ENCODE measurements around the gene ANO6. TPM values are rescaled to one million over a fixed set of nuclear protein-coding genes. Genes with fewer than 3 reads are reported as not detected.
A peak's percentile ranks its signal among the peaks of the same experiment; 100 is the strongest.

The ANO6 gene
- total RNA-seq, 2 donors from 2014 or later = 35.2 to 55.1 TPM

DNA sequence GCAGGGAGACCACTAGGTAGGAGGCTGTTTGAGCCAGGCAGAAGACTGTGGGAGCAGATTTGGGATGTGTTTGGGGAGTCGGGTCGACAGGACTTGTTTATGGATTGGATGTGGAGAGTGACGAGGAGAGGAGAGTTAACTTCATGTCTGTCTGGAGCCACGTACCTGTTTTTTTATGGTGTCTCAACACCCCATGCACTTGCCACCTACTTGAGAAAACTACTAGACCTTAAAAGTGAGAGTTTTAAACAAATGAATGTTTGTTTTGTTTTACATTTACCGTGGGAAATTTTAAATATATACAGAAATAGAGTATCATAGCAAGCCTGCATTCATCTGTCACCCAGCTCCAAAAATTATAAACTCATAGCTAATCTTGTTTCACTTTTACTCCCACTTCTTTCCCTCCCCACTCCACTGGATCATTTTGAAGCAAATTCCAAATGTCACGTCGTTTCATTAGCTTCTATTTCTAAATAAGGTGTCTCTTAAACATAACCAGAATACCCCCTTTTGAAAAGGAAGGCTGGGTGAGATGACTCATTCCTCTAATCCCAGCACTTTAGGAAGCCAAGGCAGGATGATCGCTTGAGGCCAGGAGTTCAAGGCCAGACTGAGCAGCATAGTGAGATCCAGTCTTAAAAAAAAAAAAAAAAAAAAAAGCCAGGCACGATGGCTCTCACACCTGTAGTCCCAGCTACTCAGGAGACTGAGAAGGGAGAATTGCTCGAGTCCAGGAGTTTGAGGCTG, 136.2 kb downstream of the ANO6 start:
- peaks cover 28% of the 10 kb centered on the region for H3K36me3 Mint-ChIP-seq
- ATAC-seq (no peak), DNase-seq (ENCODE audit: low spot score) (no peak)
- H3K27me3 Mint-ChIP-seq = no peaks in the 10 kb centered on the region
- H3K4me3 Mint-ChIP-seq = no peak overlapping the region
- no peaks in the 10 kb centered on the region for H3K9me3 Mint-ChIP-seq
- peaks cover 11% of the 10 kb centered on the region in 2 donors for H3K4me1 Mint-ChIP-seq (ENCODE audit: low read depth in 2 of 2)
- no peak overlapping the region for H3K27ac Mint-ChIP-seq

DNA sequence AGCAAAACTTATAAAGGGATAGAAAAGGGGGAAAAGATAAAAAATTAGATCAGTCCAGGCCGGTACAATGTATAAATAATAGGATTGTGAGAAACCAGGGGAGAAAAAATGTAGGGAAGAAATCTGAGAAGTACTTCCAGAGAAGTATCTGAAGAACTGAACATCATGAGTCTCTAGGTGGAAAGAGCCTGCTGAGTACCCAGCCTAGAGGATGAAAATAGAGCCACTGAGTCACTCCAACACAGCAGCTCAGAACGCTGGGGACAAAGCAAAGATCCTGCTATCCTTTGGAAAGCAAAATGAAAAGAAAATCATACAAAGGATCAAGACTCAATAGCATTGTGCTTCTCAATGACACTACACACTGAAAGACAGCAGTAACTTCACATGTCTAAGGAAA, 138.0 kb downstream of the ANO6 start:
- Mint-ChIP-seq H3K27me3 (no peaks in the 10 kb centered on the region), H3K36me3 (peaks cover 23% of the 10 kb centered on the region), H3K4me1 (ENCODE audit: low read depth in 2 of 2) (peaks cover 11% of the 10 kb centered on the region in 2 donors), H3K9me3 (no peaks in the 10 kb centered on the region), H3K27ac (peak overlapping the region in 1 of 2 donors; percentile 2), H3K4me3 (no peak overlapping the region)
- no peak for ATAC-seq
- DNase-seq (ENCODE audit: low spot score) = no peak

DNA sequence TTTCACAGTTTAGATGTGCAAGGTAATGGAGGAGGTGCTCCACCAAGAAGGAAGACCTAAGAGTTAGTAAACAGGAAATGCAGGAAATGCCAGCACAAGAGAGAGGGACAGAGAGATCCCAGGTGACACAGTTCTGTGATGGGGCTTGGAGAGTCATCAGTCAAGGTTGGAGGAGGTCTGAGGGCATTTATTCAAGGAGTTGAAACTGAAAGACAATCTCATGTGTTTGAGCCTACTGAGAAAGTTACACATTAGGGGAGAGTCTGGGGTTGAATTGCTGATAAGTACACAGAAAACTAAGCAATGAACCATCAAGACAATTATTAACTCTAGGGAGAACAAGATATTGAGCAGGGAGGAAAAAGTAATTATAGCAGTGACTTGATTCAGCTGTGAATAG, 138.5 kb downstream of the ANO6 start:
- ATAC-seq (no peak), DNase-seq (ENCODE audit: low spot score) (no peak)
- Mint-ChIP-seq H3K9me3 (no peaks in the 10 kb centered on the region), H3K4me3 (no peak overlapping the region), H3K36me3 (peaks cover 25% of the 10 kb centered on the region), H3K27me3 (no peaks in the 10 kb centered on the region), H3K27ac (peak overlapping the region in 1 of 2 donors; percentile 2), H3K4me1 (ENCODE audit: low read depth in 2 of 2) (peaks cover 11% of the 10 kb centered on the region in 2 donors)

DNA sequence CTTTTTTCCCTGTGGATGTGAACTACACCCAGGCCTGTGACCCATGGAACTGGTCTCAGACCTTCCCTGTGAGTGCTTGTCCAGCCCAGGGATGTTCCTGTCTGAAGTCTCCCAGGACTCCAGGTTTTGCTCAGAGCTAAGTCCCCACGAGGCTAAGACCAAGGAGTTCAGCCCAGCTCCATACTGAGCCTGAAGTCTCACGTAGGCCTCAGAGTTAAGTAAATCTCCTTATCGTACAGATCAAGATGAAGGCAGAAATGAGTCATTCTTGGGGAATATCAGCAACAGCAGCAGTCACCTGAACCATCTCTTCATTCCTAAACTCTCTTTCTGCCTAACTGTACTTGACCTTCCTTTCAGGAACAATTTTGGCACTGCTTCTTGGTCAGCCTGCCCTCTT, 139.8 kb downstream of the ANO6 start:
- H3K4me3 Mint-ChIP-seq = no peak overlapping the region
- peaks cover 29% of the 10 kb centered on the region for H3K36me3 Mint-ChIP-seq
- peaks cover 11% of the 10 kb centered on the region in 2 donors for H3K4me1 Mint-ChIP-seq (ENCODE audit: low read depth in 2 of 2)
- H3K27me3 Mint-ChIP-seq = no peaks in the 10 kb centered on the region
- no peaks in the 10 kb centered on the region for H3K9me3 Mint-ChIP-seq
- no peak for ATAC-seq
- no peak for DNase-seq (ENCODE audit: low spot score)
- no peak overlapping the region for H3K27ac Mint-ChIP-seq

DNA sequence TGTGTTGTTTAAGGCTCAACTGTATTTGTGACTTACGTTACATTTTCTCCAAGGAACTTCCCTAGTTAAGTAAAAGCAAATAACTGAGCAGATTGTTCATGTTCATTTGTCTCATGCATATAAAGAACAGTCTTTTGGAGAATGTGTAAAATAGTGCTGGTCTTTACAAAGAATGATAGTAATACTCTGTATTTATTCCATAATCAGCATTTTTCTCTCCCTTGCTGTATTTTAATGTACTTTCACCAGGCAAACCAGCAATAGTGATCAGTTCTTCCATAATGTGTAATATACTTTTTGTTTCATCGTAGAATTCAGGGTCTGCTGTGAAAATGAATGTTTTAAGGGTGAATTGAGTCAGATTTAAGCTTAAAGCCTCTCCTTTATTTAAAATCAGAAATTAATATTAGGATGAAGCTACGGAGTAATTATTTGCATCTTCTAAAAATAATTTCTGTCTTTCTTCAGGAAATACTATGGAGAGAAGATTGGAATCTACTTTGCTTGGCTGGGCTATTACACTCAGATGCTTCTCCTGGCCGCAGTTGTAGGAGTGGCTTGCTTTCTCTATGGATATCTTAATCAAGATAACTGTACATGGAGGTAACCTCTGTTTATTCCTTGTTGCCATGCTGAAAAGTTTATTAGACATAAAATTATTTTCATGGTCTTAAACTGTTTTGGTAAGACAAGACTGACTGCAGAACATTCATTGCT, 141.1 kb downstream of the ANO6 start:
- H3K27ac Mint-ChIP-seq = peak overlapping the region in 1 of 2 donors; percentile 10
- peaks cover 11% of the 10 kb centered on the region in 2 donors for H3K4me1 Mint-ChIP-seq (ENCODE audit: low read depth in 2 of 2)
- H3K36me3 Mint-ChIP-seq = peaks cover 25% of the 10 kb centered on the region

DNA sequence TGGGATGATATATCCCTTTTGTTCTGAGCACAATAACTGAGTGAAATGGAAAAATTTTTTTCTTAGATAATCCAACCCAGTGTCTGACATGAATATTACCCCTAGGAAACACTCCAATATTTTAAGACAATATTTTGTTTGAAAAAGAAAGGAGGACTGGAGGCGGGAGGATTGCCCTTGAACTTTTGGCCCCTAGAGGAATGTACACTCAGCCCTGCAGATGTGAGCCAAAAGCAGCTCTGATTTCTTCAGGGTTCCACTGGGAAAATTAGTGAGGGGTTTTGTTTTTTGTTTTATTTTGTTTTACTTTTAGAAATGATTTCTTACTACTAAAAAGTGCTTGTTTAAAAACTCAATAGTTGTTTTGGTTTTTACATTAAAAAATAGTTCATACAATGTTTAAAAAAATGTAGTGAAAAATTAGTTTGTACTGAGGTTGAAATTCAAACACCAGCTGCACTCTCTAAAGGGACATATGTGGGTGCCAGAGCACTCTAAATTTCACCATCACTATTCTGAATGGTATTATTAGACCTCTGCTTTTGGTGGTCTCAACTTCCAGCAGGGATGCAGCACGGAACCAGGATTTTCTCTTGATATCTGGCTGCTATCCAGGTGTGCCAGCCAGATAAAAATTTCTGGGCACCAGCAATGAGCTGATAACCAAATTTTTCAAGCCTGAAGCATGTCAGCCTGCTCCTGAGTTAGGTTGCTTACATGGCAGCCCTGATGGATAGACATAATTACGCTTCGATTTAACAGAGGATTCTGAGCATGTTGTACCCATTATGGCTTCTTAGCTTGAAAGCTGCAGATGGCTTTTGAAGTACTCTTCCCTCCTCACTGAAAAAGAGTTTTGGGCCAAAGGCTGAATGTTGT, 141.9 kb downstream of the ANO6 start:
- peaks cover 32% of the 10 kb centered on the region for H3K36me3 Mint-ChIP-seq
- H3K27ac Mint-ChIP-seq = no peak overlapping the region
- ATAC-seq (no peak), DNase-seq (ENCODE audit: low spot score) (no peak)
- H3K4me1 Mint-ChIP-seq (ENCODE audit: low read depth in 2 of 2) = peaks cover 11% of the 10 kb centered on the region in 2 donors
- H3K27me3 Mint-ChIP-seq = no peaks in the 10 kb centered on the region
- no peaks in the 10 kb centered on the region for H3K9me3 Mint-ChIP-seq
- H3K4me3 Mint-ChIP-seq = no peak overlapping the region

More for the DNA sequence above, 141.1 kb downstream of the ANO6 start:
- Mint-ChIP-seq H3K9me3 (no peaks in the 10 kb centered on the region), H3K4me3 (no peak overlapping the region), H3K27me3 (no peaks in the 10 kb centered on the region)
- ATAC-seq (no peak), DNase-seq (ENCODE audit: low spot score) (no peak)

DNA sequence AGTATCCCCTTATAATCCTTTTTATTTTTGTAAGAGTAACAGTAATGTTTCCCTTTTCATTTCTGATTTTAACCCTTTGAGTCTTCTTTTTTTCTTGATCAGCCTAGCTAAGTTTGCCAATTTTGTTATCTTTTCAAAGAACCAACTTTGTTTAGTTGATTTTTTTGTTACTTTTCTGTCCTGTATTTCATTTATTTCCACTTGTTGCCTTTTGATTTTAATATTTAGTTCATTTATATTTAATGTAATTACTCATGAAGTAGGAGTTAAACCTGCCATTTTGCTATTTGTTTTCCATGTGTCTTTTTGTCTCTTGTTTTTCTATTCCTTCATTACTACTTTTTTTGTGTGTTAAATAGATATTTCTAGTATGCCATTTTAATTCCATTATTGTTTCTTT, 146.4 kb downstream of the ANO6 start:
- no peak overlapping the region for H3K27ac Mint-ChIP-seq
- peaks cover 44% of the 10 kb centered on the region for H3K36me3 Mint-ChIP-seq
- H3K27me3 Mint-ChIP-seq = no peaks in the 10 kb centered on the region
- no peak overlapping the region for H3K4me3 Mint-ChIP-seq
- peaks cover 12% of the 10 kb centered on the region for H3K9me3 Mint-ChIP-seq
- DNase-seq (ENCODE audit: low spot score) (no peak), ATAC-seq (no peak)
- H3K4me1 Mint-ChIP-seq (ENCODE audit: low read depth in 2 of 2) = peaks cover 3 to 4% of the 10 kb centered on the region in 2 donors

DNA sequence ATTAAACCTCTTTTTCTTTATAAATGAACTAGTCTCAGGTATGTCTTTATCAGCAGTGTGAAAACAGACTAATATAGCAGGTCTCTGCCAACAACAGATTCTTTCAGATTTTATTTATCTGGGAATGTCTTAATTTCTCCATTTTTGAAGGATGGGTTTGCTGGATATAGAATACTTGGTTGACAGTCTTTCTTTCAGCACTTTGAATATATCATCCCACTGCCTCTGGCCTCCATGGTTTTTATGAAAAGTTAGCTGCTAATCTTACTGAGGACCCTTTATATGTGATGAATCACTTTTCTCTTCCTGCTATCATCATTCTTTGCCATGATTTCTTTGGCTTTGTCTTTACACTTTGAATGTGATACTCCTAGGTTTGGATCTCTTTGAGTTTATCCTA, 148.0 kb downstream of the ANO6 start:
- Mint-ChIP-seq H3K27me3 (no peaks in the 10 kb centered on the region), H3K4me1 (ENCODE audit: low read depth in 2 of 2) (peaks cover 3 to 4% of the 10 kb centered on the region in 2 donors), H3K36me3 (peaks cover 44% of the 10 kb centered on the region), H3K4me3 (no peak overlapping the region), H3K9me3 (peaks cover 12% of the 10 kb centered on the region), H3K27ac (no peak overlapping the region)
- ATAC-seq = no peak
- no peak for DNase-seq (ENCODE audit: low spot score)

DNA sequence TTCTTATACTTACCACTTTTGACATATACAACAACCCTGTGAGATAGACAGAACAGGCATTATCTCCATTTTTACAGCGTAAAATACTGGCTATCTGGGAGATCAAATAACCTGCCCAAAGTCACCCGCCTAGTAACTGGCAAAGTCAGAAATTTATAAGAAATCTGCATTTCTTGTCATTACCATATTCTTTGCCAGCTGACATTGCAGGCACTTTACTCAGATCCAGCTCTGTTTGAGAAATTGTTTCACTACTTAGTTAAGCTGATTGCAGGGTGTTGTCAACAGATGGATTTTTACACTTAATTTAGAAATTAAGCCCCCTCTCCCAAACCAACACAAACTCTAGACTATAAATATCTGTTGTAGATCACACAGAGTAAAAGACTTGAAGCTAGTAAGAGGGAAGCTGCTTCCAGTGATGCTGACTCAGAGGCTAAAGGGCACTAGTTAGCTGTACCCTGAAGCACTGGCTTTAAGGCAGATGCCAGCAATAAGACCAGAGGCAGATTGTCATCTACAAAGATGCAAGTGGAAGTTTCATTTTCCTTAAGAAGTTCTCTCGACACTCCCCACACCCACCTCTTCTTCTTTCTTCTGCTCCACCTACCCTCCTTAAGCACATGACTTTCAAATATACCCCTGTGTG, 153.1 kb downstream of the ANO6 start:
- H3K9me3 Mint-ChIP-seq = peaks cover 12% of the 10 kb centered on the region

DNA sequence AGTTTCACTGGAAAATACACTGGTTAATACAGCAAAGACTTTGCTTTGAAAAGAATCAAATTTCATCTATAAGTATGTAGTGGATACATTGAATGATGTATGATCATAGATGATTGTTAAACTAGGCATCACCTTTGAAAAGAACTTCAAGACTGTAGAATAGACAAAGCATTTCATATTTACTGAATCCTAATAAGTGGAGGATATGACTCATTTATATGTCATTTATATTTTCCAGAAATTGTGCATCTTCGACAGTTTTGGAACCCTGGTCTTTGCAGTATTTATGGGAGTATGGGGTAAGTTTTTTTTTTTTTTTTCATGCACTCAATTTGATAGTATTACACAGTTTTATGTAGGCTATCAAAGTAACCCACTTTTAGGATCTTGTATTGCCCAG, 161.9 kb downstream of the ANO6 start:
- DNase-seq (ENCODE audit: low spot score) (no peak), ATAC-seq (no peak)
- Mint-ChIP-seq H3K27ac (no peak overlapping the region), H3K27me3 (no peaks in the 10 kb centered on the region), H3K9me3 (no peaks in the 10 kb centered on the region), H3K36me3 (peaks cover 10% of the 10 kb centered on the region), H3K4me3 (no peak overlapping the region), H3K4me1 (ENCODE audit: low read depth in 2 of 2) (no peaks in the 10 kb centered on the region)

More for the DNA sequence above, 153.1 kb downstream of the ANO6 start:
- no peak overlapping the region for H3K27ac Mint-ChIP-seq
- DNase-seq (ENCODE audit: low spot score) (no peak), ATAC-seq (no peak)
- H3K4me3 Mint-ChIP-seq = no peak overlapping the region
- no peaks in the 10 kb centered on the region for H3K27me3 Mint-ChIP-seq
- H3K36me3 Mint-ChIP-seq = peaks cover 36% of the 10 kb centered on the region
- H3K4me1 Mint-ChIP-seq (ENCODE audit: low read depth in 2 of 2) = peaks cover 3 to 4% of the 10 kb centered on the region in 2 donors

DNA sequence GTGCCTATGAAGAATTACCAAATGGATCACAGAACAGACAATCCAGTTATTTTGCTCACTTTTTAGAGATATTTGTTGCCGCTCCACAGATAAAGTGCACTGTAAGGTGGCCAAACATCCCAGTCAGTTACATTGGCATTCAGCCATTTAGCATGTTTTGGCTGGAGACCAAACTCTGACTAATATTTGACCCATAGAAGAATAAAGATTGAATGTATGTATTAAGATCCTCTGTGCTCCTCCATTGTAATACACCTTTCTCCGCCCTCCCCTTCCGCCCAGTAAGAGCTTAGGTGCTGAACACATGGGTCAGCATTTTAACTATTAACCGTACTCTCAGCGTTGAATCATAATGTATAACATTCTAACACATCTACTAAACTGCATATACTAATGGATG, 163.4 kb downstream of the ANO6 start:
- Mint-ChIP-seq H3K36me3 (peaks cover 7% of the 10 kb centered on the region), H3K9me3 (no peaks in the 10 kb centered on the region), H3K4me3 (no peak overlapping the region), H3K27me3 (no peaks in the 10 kb centered on the region), H3K4me1 (ENCODE audit: low read depth in 2 of 2) (no peaks in the 10 kb centered on the region), H3K27ac (no peak overlapping the region)
- DNase-seq (ENCODE audit: low spot score) (no peak), ATAC-seq (no peak)

DNA sequence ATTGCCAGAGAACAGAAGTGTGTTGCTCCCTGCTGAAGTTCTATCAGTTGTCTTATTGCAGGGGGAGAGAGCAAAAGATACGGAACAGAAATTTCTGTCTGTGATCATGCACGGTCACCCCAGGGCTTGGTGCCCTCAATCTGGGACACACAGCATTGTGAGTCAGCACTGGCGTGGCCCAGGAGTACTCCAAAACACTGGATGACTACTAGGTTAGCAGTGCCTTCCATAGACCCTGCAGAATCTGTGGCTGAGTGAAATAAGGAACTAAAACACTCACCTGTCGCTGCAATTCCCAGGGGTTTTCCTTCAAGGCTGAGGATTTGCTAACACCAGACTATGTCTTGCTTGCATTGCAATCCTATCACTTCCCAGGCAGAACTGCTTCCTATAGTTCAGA, 165.5 kb downstream of the ANO6 start:
- Mint-ChIP-seq H3K27ac (no peak overlapping the region), H3K36me3 (peaks cover 14% of the 10 kb centered on the region), H3K4me1 (ENCODE audit: low read depth in 2 of 2) (peaks cover 0 to 4% of the 10 kb centered on the region in 2 donors), H3K27me3 (no peaks in the 10 kb centered on the region), H3K4me3 (no peak overlapping the region), H3K9me3 (no peaks in the 10 kb centered on the region)
- ATAC-seq = no peak
- no peak for DNase-seq (ENCODE audit: low spot score)

DNA sequence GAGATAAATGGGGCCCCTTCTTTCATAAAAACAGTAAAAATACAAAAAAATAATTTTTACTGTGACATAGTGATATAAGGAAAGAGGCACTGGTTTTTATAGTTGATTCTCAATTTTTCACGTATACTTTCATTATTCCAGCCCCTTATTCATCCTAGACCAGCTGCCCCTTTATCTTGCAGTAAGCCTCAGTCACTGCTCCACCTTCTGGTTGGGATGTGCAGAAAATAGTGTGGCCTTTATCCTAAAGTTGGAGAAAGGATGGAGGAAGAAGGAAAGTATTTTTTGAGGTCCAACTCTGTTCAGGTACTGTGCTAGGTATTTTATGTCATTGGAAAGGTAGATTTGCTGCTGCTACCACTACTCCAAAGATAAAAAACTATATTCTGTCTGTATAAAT, 172.7 kb downstream of the ANO6 start:
- Mint-ChIP-seq H3K36me3 (peaks cover 29% of the 10 kb centered on the region), H3K4me3 (no peak overlapping the region)

More for the DNA sequence above, 172.7 kb downstream of the ANO6 start:
- peak overlapping the region in 1 of 2 donors; percentile 30 for H3K27ac Mint-ChIP-seq
- no peaks in the 10 kb centered on the region for H3K27me3 Mint-ChIP-seq
- DNase-seq (ENCODE audit: low spot score) = no peak
- ATAC-seq = no peak
- peaks cover 2% of the 10 kb centered on the region for H3K9me3 Mint-ChIP-seq
- peaks cover 0 to 6% of the 10 kb centered on the region in 2 donors for H3K4me1 Mint-ChIP-seq (ENCODE audit: low read depth in 2 of 2)

All from natural killer cell treated with Interleukin-12 subunit alpha and Interleukin-12 subunit beta and Interleukin-15 and Interleukin-18, amount 100 ng/mL, for 72 hours (primary cell).